Pons (tissue), 1 donor: ENCODE data around the gene PBOV1.

Experiments
- DNase-seq: peaks from one replicate; pipeline ENCODE4 v3.0.0-alpha.2; 2016; ENCODE audit warnings: low spot score

The PBOV1 gene

GRCh38 chr6:138218449-138218848 lies at the start of gene PBOV1:
PBOV1 (minus strand) TSS chr6:138218491; CDS start chr6:138218395, 96 bp downstream.
- no peak for DNase-seq

DNA sequence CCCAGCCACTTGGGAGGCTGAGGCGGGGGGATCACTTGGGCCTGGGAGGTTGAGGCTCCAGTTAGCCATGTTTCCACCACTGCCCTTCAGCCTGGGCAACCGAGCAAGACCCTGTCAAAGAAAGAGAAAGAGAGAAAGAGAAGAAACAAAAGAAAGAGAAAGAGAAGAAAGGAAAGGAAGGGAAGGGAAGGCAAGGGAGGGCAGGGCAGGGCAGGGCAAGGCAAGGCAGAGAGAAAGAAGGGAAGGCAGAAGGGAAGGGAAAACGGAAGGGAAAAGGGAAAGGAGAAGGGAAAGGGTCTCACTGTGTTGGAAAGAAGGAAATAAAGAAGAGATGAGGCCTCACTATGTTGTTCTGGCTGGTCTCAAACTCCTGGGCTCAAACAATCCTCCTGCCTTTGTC lies 47.8 kb upstream of the PBOV1 start:
- DNase-seq, result no peak

DNA sequence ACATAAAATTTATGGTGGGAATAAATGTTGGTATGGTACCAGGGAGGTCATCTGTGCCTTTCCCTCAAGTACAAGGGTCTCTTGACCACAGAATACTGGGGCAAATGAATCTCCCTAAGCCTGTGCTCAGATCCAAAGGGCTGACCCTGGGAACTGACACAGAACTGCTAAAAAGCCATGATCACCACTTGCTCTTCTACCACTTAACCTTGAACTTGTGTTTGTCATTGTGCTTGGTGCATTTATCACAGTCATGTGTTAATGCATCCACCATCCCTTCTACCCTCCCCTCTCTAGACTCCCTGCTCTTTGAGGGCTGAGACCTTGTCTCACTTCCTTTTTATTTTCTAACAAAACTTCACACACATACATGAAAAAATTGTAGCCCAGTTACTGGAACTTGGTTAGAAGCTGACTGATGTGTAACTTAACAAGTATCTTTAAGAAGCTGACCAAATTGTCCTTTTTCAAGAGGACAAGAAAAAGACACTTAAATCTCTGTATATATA lies 46.1 kb upstream of the PBOV1 start:
- no peak for DNase-seq

- DNase-seq, result peak; percentile 57
These were observed 45.7 kb upstream of the PBOV1 start for GRCh38 chr6:138263963-138264362.

DNA sequence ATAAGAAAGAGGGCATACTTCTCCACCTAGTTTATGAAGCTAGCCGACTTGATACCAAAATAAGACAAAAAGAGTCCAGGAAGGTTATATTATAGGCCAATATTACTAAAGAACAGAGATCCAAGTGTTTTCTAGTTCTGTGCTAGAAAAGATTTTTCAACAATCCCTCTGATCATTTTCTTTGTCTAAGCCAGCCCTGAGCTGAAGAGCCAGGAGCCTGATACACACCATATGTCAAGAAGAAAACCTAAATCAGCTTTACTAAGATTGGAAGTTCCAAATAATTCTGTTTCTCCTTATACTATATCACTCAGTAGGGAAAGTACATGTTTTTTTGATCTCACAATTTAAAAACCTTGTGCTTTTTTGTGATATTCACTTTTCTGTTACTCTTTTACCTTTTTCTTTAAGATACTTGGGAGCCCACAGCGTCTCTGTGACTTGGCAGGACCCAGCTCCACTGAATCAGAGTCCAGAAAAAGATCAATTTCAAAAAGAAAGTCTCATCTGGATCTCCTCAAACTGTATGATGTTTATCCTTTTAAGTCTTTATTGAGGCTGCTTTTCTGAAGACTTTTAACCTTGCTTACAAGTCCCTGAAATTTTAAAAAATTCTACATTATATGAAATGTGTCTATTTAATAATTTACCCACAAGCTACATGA lies 43.0 kb upstream of the PBOV1 start:
- DNase-seq, result no peak

DNA sequence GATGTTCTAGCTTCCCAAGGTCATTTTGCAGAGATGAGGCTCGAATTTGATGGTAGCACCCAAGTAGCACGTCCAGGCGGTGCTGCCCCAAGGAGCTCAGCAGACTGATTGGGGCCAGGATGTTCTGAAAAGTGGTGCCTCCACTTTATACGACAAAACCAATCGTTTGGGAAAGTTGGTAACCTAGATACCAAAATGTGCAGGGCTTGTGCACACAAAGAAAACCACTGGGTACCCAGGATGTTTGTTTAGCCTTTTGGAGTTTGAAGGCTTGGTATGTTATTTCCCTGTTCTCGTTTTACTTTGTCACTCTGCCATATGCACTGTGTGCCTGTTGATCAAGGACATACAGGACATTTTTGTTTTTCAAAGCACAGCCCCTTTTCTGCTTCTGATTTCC lies 40.7 kb upstream of the PBOV1 start:
- no peak for DNase-seq

DNA sequence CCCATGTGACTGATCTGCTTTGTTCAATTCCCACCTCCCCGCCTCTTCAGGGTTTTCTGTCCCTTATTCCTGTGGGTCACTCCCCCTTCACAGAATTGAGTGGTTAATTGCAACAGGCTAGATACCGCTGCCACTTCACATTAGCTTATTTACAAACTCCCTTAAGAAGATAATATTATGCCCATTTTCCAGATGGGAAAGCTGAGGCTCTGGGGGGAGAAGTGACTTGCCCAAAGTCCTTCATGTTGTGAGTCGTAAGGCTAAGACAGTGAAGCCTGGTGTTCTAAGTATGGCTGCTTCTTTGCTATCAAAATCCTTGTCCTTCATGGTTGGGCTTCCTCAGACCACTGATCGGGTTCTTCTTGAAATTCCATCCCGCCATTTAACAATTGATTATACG lies 39.9 kb upstream of the PBOV1 start:
- no peak for DNase-seq

DNA sequence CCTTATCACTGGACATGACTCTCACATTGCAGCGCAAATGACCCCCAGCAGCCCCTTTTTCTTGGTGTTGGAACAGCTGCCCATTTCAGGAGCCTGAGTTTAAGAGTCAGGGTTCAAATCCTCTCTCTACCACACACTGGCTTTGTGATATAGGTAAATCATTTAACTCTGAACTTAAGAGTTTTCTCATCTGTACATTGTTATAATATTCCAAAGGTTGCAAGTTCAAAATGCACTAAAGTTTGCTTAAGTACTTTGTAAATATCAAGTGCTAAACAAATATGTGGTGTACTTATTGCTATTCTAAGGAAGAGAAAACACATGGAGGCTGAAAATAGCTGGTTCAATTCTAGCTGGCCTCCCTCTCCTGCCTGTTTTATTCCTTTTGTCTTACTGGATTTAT lies 39.3 kb upstream of the PBOV1 start:
- DNase-seq, result no peak

GRCh38 chr6:138255443-138255842 lies 37.2 kb upstream of the PBOV1 start:
- DNase-seq, result no peak

- DNase-seq, result no peak
These were observed 35.4 kb upstream of the PBOV1 start for GRCh38 chr6:138253731-138254130.

DNA sequence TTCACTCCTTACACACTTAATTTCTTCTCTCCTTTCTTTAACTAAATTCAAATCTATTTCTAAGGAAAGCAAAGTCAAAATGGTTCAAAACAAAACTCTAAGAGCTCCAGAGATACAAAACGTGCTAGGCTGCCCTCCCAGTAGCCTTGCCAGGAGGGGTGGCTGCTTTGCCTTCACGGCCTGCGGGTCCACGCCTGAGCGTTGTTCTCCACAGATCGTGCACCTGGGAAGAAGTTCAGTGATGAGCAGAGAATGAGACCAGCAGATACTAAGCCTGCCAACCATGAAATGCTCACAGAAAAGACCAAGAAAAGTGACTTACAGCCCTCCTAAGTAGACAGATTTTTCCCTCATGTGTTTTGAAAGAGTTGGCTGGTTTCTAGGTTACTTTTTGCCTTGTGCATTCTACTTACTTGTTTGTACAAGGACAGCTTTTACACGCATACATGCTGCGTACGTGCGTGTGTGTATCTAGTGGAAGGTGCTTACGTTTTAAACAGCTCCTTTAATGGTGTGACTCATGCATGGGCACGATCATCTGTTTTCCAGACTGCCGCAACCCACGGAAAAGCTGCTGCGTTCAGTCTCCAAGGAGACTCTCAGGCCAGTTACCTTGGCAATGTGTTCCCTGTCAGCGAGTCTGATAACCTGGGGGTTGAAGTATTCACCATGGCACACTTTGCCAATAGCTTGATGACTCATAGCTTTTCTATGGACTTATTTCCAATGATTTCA lies 32.4 kb upstream of the PBOV1 start:
- DNase-seq, result no peak

DNA sequence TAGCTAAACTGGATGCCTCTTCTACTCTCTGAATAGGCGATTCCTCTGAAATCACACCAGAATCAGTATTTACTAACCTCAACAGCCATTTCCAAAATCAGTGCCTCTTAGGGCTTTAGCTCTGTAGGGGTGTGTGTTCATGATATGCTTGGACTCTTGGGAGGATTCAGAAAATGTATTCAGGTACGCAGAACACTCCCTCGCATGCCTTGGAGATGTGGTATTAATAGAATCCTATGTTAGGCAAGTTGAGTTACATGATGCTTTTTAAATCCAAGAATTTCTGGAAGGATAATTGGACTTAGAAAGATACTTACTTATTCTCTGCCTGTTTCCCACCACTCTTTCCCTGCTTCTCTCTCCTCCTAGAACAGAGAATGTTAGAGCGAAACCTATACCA lies 31.8 kb upstream of the PBOV1 start:
- DNase-seq, result no peak

- no peak for DNase-seq
These were observed 30.6 kb upstream of the PBOV1 start for GRCh38 chr6:138248878-138249277.

DNA sequence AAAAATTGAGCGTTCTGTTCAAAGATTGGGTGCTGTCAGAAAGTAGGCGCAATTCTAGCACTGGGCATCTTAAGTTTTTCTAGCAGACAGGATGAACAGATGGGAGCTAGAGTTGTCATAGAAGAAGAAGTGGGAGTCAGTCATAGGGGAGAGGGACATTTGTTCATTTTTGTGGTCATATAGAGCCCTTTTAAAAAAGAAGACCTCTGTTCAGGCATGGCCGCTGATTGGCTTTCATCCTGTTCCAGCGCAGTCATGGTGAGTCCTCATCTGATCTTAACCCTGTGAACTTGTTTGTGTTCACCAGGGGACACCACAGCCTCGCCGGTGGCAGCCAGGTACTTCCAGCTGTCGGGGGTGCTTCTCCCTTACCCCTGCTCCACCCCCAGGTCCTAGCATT lies 29.7 kb upstream of the PBOV1 start:
- DNase-seq, result no peak

GRCh38 chr6:138246650-138247440 lies 28.6 kb upstream of the PBOV1 start:
- no peak for DNase-seq

DNA sequence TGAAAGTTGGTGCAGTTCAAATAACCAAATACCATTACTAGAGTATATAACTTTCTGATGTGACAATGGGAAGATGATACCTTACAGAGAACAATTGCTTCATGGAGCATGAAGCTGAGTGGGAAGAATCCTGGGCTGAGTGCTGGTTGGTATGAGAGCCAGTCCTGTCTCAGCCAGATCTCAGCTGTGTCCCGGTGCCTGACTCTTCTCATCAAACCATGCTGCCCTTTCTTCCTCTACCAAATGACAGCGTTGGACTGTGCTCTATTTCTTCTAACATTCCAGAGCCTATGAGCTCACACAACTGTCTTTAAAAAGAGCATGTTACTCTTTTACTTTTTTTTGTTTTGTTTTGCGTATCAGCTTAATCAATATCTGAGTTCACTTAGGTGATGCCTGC lies 27.5 kb upstream of the PBOV1 start:
- no peak for DNase-seq

- no peak for DNase-seq
These were observed 24.8 kb upstream of the PBOV1 start for GRCh38 chr6:138242987-138243592.

- no peak for DNase-seq
These were observed 23.6 kb upstream of the PBOV1 start for GRCh38 chr6:138241934-138242333.

GRCh38 chr6:138241381-138241780 lies 23.1 kb upstream of the PBOV1 start:
- no peak for DNase-seq

- DNase-seq, result no peak
These were observed 22.4 kb upstream of the PBOV1 start for GRCh38 chr6:138240476-138241245.

- DNase-seq, result no peak
These were observed 21.5 kb upstream of the PBOV1 start for GRCh38 chr6:138239774-138240173.

GRCh38 chr6:138238368-138238767 lies 20.1 kb upstream of the PBOV1 start:
- no peak for DNase-seq
